HG03432 (cell line): Measurements from ENCODE around the gene CFAP45.

ENCODE experiments used
- ATAC-seq: cut with Tn5 transposase; IDR thresholded peaks from one replicate; pipeline ENCODE4 v1.9.1; 2021; ENCODE audit warnings: mild to moderate bottlenecking, moderate library complexity; ENCODE audit not compliant: unreplicated experiment

CFAP45 gene

GRCh38 chr1:159883134-159883533, 16.8 kb downstream of the CFAP45 start:
- ATAC-seq, result no peak

GRCh38 chr1:159882527-159882862, 17.5 kb downstream of the CFAP45 start:
- ATAC-seq, result no peak

GRCh38 chr1:159881622-159882526, 18.1 kb downstream of the CFAP45 start:
- ATAC-seq, result no peak

GRCh38 chr1:159880430-159880829, 19.5 kb downstream of the CFAP45 start:
- ATAC-seq, result no peak

- ATAC-seq, result no peak
These were observed 20.0 kb downstream of the CFAP45 start for GRCh38 chr1:159879977-159880376.

GRCh38 chr1:159879136-159879535, 20.8 kb downstream of the CFAP45 start:
- no peak for ATAC-seq

- no peak for ATAC-seq
These were observed 22.1 kb downstream of the CFAP45 start for GRCh38 chr1:159877695-159878444.

GRCh38 chr1:159873530-159874143, 26.3 kb downstream of the CFAP45 start:
- no peak for ATAC-seq

- no peak for ATAC-seq
These were observed 27.1 kb downstream of the CFAP45 start for GRCh38 chr1:159872891-159873290.

GRCh38 chr1:159870704-159871103, 29.3 kb downstream of the CFAP45 start:
- no peak for ATAC-seq

GRCh38 chr1:159869607-159870006, 30.4 kb downstream of the CFAP45 start:
- ATAC-seq, result no peak

- peak; percentile 82 for ATAC-seq
These were observed 30.8 kb downstream of the CFAP45 start for GRCh38 chr1:159869173-159869572.

GRCh38 chr1:159868766-159869165, 31.2 kb downstream of the CFAP45 start:
- peak; percentile 23 for ATAC-seq

GRCh38 chr1:159867664-159868026, 32.3 kb downstream of the CFAP45 start:
- no peak for ATAC-seq

GRCh38 chr1:159866905-159867663, 32.9 kb downstream of the CFAP45 start:
- no peak for ATAC-seq

GRCh38 chr1:159866066-159866465, 33.9 kb downstream of the CFAP45 start:
- ATAC-seq, result no peak

GRCh38 chr1:159864262-159864661, 35.7 kb downstream of the CFAP45 start:
- no peak for ATAC-seq

- no peak for ATAC-seq
These were observed 37.4 kb downstream of the CFAP45 start, which contains the start of gene VSIG8 for GRCh38 chr1:159862557-159862956. Gene VSIG8, minus strand, starts transcription at chr1:159862657. Its CDS starts 136 bp downstream, at chr1:159862521.

GRCh38 chr1:159862031-159862430, 37.9 kb downstream of the CFAP45 start:
- ATAC-seq, result no peak

GRCh38 chr1:159861218-159861617, 38.7 kb downstream of the CFAP45 start:
- ATAC-seq, result no peak

GRCh38 chr1:159860456-159860855, 39.5 kb downstream of the CFAP45 start:
- ATAC-seq, result no peak
